ENCODE measurements around the gene TNK1. TPM values are rescaled to one million over a fixed set of nuclear protein-coding genes. Genes with fewer than 3 reads are reported as not detected.

TNK1 gene
- total and polyA plus RNA-seq, 2 experiments from 2014 or later: 6.1 to 8.9 TPM

DNA sequence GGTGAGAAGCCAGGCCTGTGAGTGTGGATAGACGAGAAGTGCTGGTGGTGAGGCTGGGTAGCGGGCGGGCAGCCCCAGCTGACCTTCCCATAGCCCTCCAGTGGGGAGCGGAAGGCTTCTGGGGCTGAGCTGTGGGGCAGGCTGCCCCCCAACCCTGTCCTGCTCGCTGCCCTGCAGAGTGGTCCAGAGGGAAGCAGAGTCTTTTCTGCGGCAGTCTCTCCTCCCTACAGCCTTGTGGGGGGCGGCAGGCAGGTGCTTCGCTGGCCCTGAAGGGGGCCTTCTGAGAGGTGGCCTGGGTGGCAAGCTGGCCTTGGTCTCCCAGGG, 30.5 kb downstream of the TNK1 start:
- H4K20me1 ChIP-seq (replicated peaks; ENCODE audit: insufficient read depth): no peaks in the 10 kb centered on the region; the same call in none of the 2 replicates

More for the DNA sequence above, 30.5 kb downstream of the TNK1 start:
- no peak overlapping the region for H3K27ac Mint-ChIP-seq
- H3K36me3 Mint-ChIP-seq (ENCODE audit: low read depth): peaks cover 31% of the 10 kb centered on the region
- no peaks in the 10 kb centered on the region for H3K9me2 ChIP-seq (ENCODE audit: insufficient read depth)
- H3K4me1 ChIP-seq (ENCODE audit: insufficient read depth): peaks cover 14% of the 10 kb centered on the region
- peaks cover 27% of the 10 kb centered on the region for H3K4me1 Mint-ChIP-seq
- no peak overlapping the region for H2AFZ ChIP-seq
- no peak overlapping the region for H3K4me2 ChIP-seq
- no peak overlapping the region for H3K4me3 ChIP-seq
- H3F3A ChIP-seq (replicated peaks; ENCODE audit: low read depth): peaks cover 8% of the 10 kb centered on the region
- DNase-seq (ENCODE audit: low spot score): no peak
- H3K79me2 ChIP-seq (replicated peaks; ENCODE audit: insufficient read depth): no peaks in the 10 kb centered on the region; the same call in 1 of the 2 replicates
- peaks cover 16% of the 10 kb centered on the region for H3K27me3 Mint-ChIP-seq (ENCODE audit: insufficient read depth, low read depth, poor library complexity)
- H3K9me3 Mint-ChIP-seq: no peaks in the 10 kb centered on the region
- H3K4me3 Mint-ChIP-seq: no peak overlapping the region
- TF ChIP-seq, protein P1, sequence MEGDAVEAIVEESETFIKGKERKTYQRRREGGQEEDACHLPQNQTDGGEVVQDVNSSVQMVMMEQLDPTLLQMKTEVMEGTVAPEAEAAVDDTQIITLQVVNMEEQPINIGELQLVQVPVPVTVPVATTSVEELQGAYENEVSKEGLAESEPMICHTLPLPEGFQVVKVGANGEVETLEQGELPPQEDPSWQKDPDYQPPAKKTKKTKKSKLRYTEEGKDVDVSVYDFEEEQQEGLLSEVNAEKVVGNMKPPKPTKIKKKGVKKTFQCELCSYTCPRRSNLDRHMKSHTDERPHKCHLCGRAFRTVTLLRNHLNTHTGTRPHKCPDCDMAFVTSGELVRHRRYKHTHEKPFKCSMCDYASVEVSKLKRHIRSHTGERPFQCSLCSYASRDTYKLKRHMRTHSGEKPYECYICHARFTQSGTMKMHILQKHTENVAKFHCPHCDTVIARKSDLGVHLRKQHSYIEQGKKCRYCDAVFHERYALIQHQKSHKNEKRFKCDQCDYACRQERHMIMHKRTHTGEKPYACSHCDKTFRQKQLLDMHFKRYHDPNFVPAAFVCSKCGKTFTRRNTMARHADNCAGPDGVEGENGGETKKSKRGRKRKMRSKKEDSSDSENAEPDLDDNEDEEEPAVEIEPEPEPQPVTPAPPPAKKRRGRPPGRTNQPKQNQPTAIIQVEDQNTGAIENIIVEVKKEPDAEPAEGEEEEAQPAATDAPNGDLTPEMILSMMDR (conservative IDR thresholded peaks at IDR 0.05; ENCODE audit: low read depth in 2 of 2): no peak
- no peak for TF ChIP-seq STAT1 (IDR thresholded peaks at IDR 0.05; ENCODE audit: unreplicated experiment)
- TF ChIP-seq JUNB (IDR thresholded peaks at IDR 0.05; ENCODE audit: unreplicated experiment): no peak
- TF ChIP-seq, protein P2, sequence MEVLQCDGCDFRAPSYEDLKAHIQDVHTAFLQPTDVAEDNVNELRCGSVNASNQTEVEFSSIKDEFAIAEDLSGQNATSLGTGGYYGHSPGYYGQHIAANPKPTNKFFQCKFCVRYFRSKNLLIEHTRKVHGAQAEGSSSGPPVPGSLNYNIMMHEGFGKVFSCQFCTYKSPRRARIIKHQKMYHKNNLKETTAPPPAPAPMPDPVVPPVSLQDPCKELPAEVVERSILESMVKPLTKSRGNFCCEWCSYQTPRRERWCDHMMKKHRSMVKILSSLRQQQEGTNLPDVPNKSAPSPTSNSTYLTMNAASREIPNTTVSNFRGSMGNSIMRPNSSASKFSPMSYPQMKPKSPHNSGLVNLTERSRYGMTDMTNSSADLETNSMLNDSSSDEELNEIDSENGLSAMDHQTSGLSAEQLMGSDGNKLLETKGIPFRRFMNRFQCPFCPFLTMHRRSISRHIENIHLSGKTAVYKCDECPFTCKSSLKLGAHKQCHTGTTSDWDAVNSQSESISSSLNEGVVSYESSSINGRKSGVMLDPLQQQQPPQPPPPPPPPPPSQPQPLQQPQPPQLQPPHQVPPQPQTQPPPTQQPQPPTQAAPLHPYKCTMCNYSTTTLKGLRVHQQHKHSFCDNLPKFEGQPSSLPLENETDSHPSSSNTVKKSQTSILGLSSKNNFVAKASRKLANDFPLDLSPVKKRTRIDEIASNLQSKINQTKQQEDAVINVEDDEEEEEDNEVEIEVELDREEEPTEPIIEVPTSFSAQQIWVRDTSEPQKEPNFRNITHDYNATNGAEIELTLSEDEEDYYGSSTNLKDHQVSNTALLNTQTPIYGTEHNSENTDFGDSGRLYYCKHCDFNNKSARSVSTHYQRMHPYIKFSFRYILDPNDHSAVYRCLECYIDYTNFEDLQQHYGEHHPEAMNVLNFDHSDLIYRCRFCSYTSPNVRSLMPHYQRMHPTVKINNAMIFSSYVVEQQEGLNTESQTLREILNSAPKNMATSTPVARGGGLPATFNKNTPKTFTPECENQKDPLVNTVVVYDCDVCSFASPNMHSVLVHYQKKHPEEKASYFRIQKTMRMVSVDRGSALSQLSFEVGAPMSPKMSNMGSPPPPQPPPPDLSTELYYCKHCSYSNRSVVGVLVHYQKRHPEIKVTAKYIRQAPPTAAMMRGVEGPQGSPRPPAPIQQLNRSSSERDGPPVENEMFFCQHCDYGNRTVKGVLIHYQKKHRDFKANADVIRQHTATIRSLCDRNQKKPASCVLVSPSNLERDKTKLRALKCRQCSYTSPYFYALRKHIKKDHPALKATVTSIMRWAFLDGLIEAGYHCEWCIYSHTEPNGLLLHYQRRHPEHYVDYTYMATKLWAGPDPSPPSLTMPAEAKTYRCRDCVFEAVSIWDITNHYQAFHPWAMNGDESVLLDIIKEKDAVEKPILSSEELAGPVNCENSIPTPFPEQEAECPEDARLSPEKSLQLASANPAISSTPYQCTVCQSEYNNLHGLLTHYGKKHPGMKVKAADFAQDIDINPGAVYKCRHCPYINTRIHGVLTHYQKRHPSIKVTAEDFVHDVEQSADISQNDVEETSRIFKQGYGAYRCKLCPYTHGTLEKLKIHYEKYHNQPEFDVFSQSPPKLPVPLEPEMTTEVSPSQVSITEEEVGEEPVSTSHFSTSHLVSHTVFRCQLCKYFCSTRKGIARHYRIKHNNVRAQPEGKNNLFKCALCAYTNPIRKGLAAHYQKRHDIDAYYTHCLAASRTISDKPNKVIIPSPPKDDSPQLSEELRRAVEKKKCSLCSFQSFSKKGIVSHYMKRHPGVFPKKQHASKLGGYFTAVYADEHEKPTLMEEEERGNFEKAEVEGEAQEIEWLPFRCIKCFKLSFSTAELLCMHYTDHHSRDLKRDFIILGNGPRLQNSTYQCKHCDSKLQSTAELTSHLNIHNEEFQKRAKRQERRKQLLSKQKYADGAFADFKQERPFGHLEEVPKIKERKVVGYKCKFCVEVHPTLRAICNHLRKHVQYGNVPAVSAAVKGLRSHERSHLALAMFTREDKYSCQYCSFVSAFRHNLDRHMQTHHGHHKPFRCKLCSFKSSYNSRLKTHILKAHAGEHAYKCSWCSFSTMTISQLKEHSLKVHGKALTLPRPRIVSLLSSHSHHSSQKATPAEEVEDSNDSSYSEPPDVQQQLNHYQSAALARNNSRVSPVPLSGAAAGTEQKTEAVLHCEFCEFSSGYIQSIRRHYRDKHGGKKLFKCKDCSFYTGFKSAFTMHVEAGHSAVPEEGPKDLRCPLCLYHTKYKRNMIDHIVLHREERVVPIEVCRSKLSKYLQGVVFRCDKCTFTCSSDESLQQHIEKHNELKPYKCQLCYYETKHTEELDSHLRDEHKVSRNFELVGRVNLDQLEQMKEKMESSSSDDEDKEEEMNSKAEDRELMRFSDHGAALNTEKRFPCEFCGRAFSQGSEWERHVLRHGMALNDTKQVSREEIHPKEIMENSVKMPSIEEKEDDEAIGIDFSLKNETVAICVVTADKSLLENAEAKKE (CRISPR knock-in tag; IDR thresholded peaks at IDR 0.05): no peak
- TF ChIP-seq ZNF114 (CRISPR knock-in tag; IDR thresholded peaks at IDR 0.05): no peak
- no peak for TF ChIP-seq ZNF331 (CRISPR knock-in tag; IDR thresholded peaks at IDR 0.05; ENCODE audit: low read depth)
- TF ChIP-seq, protein P3, sequence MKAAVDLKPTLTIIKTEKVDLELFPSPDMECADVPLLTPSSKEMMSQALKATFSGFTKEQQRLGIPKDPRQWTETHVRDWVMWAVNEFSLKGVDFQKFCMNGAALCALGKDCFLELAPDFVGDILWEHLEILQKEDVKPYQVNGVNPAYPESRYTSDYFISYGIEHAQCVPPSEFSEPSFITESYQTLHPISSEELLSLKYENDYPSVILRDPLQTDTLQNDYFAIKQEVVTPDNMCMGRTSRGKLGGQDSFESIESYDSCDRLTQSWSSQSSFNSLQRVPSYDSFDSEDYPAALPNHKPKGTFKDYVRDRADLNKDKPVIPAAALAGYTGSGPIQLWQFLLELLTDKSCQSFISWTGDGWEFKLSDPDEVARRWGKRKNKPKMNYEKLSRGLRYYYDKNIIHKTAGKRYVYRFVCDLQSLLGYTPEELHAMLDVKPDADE (IDR thresholded peaks at IDR 0.05): no peak
- no peak for TF ChIP-seq CREB1 (CRISPR knock-in tag; IDR thresholded peaks at IDR 0.05; ENCODE audit: low read depth)
- no peak for TF ChIP-seq NANOG (IDR thresholded peaks at IDR 0.05; ENCODE audit: borderline replicate concordance)
- no peak for TF ChIP-seq POLR2AphosphoS5 (IDR thresholded peaks at IDR 0.05; ENCODE audit: low read depth)
- no peaks in the 10 kb centered on the region for H3K27me3 ChIP-seq (ENCODE audit: insufficient read depth)
- ATAC-seq: no peak
- H3K36me3 ChIP-seq (ENCODE audit: insufficient read depth): no peaks in the 10 kb centered on the region; the same call in 1 of the 2 replicates
- H3K27ac ChIP-seq (ENCODE audit: low read depth): no peak overlapping the region
